Measurements from ENCODE around the gene RAB40AL.

Gene RAB40AL

GRCh38 chrX:102983205-102983604 lies 46.1 kb downstream of the RAB40AL start:
- no peaks in the 10 kb centered on the region for H3K9me3 ChIP-seq (ENCODE audit: insufficient read depth, low read length)
- no peak for TF ChIP-seq SUZ12 (IDR thresholded peaks at IDR 0.05; ENCODE audit: extremely low read depth, insufficient read depth, insufficient read length)
- no peak for TF ChIP-seq ZNF274 (IDR thresholded peaks at IDR 0.05; ENCODE audit: low read depth, low read length)
- no peak for TF ChIP-seq YY1 (IDR thresholded peaks at IDR 0.05; ENCODE audit: insufficient read depth, insufficient read length)
- no peaks in the 10 kb centered on the region for H3K4me1 ChIP-seq (ENCODE audit: insufficient read depth, insufficient read length)

DNA sequence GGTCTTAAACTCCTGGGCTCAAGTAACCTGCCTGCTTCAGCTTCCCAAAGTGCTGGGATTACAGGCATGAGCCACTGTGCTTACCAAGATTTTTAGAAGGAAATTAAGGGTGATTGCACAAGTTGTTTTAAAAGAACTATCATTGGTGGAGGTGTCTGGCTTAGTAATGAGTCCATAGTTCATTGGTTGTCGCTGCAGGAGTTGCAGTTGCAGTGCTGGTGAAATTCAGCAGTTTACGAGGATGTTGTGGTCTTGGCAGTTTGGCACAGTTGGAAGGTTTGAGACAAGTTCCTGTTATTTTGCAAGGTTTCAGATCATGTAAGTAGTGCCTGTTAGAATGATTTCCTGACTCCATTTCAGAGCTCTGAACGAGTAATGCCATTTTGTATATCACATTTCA lies 48.1 kb downstream of the RAB40AL start:
- DNase-seq (ENCODE audit: low read depth, low spot score): no peak
- Histone ChIP-seq H3K36me3 (ENCODE audit: insufficient read depth, insufficient read length, low read length) (no peaks in the 10 kb centered on the region), H3K4me3 (ENCODE audit: insufficient read length, low read depth) (no peak overlapping the region), H3K4me1 (ENCODE audit: insufficient read depth, insufficient read length) (no peaks in the 10 kb centered on the region), H3K9me3 (ENCODE audit: insufficient read depth, low read length) (no peaks in the 10 kb centered on the region), H3K27me3 (ENCODE audit: insufficient read depth, insufficient read length) (no peaks in the 10 kb centered on the region), H3K9ac (ENCODE audit: insufficient read length, low read depth) (no peak overlapping the region)
- TF ChIP-seq ZNF274 (IDR thresholded peaks at IDR 0.05; ENCODE audit: low read depth, low read length) (no peak), YY1 (IDR thresholded peaks at IDR 0.05; ENCODE audit: insufficient read depth, insufficient read length) (no peak), SUZ12 (IDR thresholded peaks at IDR 0.05; ENCODE audit: extremely low read depth, insufficient read depth, insufficient read length) (no peak)

More at GRCh38 chrX:102983205-102983604, 46.1 kb downstream of the RAB40AL start:
- H3K36me3 ChIP-seq (ENCODE audit: insufficient read depth, insufficient read length, low read length): no peaks in the 10 kb centered on the region
- H3K27me3 ChIP-seq (ENCODE audit: insufficient read depth, insufficient read length): no peaks in the 10 kb centered on the region
- no peak overlapping the region for H3K9ac ChIP-seq (ENCODE audit: insufficient read length, low read depth)
- H3K4me3 ChIP-seq (ENCODE audit: insufficient read length, low read depth): no peak overlapping the region
- no peak for DNase-seq (ENCODE audit: low read depth, low spot score)
